GM21360 (cell line): ENCODE results near the gene TPM1.

ENCODE experiments used
- ATAC-seq: cut with Tn5 transposase; IDR thresholded peaks from one replicate; pipeline ENCODE4 v1.9.1; 2021; ENCODE audit warnings: mild to moderate bottlenecking, moderate library complexity; ENCODE audit not compliant: unreplicated experiment

The TPM1 gene

DNA sequence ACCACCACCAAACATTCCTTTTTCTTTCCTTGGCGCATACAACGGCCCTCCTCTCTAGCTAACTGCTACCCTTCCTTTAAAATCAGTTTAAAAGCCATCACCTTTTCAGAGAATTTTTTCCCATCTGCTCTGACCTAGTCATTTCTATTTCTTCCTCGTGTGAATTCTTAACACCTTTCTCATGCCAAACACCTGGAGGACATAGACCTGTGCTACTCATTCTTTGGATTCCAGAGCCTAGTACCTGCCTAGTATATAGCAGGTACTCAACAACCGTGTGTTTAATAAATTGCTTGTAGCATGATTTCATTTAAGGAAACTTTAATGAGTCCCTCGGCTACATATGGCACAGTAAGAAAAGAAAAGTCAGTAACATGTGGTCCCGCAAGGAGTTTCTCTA, 2.0 kb upstream of the TPM1 start:
- ATAC-seq: no peak

DNA sequence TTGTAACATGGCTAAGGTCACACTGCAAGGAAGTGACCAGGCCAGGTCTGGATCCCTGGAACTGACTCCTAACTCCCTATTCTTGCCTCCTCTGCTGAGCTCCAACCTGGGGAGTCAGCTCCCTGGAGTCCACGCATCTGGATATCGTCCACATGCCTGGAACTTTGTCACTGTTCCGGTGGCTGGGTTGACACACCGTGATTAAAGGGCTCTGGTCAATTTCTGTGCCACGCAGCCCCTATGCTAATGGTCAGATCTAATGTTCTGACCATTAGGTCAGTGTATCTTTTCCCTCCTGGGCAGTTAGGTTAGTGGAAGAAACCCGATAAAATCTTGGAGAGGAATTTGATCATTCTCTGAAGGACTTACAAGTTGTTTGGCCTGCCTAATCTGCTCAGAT, 1.6 kb upstream of the TPM1 start:
- no peak for ATAC-seq

DNA sequence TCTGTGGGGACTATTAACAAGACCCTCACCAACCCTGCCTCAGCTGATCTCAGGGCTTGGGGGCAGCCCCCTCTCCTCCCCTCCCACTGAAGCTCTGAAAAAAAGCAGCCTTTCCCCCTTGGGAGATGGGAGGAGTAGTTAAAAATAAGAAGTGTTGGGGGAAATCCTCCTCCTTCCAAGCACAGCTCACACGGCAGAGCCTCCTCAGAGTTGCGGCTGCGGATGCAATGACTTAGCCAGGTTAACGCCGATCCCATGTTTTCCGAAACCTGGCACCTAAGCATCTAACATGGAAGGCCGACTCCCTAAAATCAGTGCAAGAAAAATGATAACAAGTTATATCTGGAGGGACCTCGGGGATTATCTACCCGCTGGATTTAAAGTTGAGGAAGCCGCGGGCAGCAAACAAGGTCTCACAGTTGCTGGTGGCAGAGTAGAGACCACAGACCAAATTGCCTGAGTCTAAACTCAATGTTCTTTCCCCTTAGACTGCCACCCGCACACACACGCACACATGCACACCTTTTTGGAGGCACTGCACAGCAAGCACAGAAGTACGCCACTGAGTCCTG, 1.1 kb upstream of the TPM1 start:
- ATAC-seq: no peak

DNA sequence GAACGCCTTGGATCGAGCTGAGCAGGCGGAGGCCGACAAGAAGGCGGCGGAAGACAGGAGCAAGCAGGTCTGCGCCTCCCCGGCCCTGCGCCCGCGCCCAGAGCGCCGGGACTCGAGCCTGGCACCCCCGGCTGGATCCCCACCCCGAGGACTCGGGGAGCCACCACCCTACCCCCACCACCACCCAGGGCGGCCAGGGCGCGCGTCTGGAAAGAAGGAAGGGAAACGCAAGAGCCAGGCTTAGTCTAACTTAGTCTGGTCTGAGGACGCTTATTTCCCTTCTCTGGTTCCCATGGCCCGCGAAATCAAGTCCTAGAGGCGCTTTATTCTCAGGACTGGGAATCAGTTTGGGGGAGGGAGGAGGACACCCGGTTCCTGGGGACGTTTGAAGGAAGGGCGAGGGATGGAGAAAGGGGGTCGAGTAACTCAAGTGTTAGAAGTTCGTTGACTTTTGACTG, 359 bp downstream of the TPM1 start:
- no peak for ATAC-seq

DNA sequence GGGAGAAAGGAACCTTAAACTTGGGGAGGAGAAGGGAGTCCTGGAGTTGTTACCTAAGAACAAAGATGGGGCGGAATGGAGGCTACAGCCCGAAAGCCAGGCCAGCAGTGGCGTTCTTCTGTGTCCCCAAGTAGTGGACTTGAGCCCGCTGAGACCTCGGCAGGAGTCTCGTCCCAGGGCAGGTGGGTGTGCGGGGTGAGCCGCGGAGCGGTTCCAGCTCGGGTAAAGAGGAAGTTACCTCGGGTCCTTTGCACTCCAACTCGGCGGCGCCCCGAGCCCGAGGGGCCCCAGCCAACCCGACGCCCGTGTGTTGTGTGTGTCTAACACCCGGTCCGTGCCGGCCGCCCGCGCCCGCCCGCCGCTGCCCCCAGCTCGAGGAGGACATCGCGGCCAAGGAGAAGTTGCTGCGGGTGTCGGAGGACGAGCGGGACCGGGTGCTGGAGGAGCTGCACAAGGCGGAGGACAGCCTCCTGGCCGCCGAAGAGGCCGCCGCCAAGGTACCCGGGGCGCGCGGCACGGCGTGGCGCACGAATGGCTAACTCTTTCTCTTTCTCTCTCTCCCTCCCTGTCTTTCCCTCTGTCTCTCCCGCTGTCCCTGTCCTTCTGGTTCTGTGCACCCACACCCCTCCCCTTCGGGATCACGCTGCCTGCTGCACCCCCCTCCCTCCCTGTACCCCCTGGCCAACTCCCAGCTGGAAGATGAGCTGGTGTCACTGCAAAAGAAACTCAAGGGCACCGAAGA, 959 bp downstream of the TPM1 start:
- no peak for ATAC-seq

DNA sequence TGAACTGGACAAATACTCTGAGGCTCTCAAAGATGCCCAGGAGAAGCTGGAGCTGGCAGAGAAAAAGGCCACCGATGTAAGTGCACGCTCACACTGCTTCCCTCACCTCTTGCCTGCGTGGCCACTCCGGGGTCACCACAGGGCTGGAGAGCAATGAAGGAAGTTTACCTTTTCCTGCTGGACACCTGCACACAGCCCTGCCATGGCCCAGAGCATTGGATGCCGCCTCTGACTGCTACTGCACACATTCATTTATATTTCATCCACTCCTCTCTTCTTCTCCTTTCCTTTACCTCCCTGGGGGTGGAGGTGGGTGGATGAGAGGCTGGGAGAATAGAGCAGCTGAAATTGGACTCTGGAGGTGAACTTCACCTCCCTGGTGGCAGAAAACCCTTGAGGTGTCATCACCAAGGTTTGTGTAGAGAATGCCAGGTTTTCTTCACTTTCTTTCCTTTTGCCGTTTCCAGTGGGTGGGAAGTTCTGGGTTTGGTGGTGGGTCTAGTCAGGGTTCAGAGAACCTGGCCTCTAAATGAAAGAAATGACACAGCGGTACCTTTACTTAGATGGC, 1.6 kb downstream of the TPM1 start:
- ATAC-seq: no peak

DNA sequence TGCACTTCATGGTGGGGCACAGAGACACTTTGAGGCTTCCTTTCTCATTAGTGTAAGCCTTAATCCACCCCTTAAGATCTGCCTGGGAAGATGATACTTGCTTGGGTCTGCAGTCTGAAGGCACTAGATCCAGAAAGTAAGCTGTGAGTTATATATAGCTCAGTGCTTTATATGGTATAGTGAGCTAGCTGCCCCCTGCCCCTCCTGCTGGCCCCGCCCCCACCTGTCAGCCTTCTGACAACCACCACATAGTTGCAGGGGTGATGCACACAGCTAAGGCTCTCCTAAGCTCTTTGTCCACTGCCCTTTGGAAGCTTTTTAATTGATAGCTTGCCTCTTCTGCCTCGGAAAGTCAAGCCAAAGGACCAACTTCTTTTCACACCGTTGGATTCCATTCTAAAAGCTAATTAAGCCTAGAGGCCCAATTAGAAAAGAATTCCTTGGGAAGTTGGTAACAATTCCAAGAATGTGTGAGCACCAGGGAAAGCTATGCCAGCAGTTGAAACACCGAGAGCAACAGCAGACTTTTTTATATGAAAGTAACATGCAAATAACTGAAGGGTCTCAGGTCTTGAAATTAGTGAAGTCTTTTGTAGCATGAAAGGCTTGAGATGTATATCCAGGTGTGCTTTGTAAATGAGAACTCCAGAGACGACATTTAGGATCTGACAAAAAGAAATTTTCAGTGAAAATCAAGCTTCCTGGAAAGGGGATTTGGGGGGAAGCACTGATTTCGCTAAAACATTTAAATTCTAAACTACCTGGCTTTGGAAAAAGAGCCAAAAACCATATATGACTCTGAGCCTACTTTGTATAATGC, 2.3 kb downstream of the TPM1 start:
- no peak for ATAC-seq

DNA sequence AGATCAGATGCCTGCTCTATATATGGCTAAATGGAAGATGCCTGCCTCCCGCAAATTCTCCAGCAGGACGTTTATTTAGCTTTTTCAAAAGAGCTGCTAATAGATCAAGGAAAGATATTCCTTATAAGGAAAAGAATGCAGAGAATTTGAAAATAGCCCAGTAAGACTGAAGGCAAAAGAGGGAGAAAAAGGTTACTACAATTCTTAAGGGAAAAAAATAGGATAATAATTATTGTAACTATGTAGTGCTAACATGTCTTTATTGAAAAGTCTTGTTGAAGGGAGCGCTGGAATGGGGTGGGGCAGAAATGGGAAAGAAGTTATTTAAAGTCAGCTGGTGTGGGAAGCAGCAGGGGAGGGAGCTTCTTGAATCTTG, 2.9 kb downstream of the TPM1 start:
- no peak for ATAC-seq

DNA sequence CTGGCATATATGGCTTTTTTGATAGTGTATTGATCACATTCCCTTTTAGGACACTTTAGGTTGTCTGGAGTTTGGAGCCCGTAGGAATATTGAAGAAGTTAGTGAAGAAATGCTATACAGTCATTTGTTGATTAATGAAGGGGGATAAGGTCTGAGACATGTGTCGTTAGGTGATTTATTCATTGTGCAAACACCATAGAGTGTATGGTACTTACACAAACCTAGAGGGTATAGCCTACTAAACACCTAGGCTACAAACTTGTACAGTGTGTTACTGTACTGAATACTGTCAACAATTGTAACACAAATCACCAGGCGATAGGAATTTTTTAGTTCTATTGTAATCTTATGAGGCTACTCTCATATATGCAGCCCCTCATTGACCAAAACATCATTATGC, 3.3 kb downstream of the TPM1 start:
- no peak for ATAC-seq

DNA sequence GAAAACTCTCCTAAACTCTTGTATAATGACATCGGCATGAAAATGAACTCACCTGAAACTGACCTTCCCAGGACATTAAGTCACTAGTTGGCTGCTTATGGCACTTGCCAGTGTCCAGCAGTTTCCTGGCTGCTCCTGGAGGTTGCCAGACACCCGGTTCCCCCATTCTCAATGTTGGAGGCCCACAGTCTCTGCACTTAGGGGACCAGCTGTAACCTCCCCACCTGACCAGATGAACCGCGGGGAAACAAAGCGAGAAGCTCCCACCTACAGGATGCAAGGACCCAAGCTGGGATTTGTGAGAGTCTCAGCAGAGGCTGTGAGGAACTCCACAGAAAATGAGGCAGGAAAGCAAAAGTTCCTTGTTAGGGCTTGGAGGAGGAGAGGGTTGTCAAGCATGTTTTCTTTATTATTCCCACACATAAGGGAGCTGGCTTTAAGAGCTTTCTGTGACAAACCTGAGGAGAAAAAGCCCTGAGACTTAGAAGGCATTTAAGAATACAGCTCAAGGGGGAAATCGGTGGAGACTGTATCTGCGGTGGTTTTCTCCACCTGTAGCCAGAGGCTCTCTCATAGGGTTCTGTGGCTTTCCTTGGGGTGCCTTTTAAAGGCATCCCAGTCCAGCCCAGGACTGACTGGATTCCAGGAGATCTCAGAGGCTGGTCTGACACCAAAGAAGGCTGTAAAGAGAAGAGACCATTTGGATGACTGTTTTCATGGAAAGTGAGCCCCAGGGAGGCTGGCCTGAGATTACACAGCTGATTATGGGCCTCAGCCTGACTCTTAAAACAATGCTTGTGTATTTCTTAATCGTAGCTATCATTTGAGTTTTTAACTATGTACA, 4.6 kb downstream of the TPM1 start:
- ATAC-seq: no peak

DNA sequence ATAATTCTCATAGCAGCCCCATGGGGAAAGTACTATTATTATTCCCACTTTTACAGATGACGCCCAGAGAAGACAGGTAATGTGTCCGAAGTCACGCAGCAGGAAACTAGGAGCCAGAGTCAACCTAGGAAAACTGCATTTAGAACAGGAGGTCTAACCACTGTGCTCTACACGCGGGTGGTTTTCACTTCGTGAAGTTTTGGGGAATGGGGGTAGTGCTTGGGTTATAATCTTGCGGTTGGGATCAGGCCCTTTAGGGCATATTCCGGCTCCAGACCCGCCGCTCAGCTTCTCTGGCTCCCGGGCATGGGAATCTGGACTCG, 5.2 kb downstream of the TPM1 start:
- no peak for ATAC-seq

DNA sequence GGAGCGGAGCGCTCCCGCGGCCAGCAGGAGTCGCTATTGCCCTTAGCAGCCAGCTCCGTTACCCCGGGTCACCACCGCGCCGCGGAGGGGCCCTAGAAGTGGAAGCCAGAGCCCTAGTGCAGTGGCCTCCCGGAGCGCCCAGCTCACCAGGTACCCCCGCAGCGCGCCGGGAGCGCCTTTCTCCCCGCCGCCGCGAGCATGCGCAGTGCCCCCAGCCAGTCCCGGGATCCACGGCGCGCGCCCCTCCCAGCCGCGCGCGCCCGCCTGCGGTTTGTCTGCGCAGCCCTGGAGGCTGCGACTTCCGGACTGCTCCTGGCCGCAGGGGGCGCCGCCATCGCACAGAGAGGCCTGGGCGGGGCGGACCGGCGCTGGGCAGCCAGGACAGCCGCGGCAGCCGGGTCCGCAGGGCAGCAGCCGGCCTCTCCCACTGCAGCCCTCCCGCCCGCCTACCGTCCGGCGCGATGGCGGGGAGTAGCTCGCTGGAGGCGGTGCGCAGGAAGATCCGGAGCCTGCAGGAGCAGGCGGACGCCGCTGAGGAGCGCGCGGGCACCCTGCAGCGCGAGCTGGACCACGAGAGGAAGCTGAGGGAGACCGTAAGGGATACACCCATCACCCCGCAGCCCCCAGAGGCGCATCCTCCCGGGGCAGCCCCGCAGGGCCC, 5.7 kb downstream of the TPM1 start:
- peak; percentile 78 for ATAC-seq

DNA sequence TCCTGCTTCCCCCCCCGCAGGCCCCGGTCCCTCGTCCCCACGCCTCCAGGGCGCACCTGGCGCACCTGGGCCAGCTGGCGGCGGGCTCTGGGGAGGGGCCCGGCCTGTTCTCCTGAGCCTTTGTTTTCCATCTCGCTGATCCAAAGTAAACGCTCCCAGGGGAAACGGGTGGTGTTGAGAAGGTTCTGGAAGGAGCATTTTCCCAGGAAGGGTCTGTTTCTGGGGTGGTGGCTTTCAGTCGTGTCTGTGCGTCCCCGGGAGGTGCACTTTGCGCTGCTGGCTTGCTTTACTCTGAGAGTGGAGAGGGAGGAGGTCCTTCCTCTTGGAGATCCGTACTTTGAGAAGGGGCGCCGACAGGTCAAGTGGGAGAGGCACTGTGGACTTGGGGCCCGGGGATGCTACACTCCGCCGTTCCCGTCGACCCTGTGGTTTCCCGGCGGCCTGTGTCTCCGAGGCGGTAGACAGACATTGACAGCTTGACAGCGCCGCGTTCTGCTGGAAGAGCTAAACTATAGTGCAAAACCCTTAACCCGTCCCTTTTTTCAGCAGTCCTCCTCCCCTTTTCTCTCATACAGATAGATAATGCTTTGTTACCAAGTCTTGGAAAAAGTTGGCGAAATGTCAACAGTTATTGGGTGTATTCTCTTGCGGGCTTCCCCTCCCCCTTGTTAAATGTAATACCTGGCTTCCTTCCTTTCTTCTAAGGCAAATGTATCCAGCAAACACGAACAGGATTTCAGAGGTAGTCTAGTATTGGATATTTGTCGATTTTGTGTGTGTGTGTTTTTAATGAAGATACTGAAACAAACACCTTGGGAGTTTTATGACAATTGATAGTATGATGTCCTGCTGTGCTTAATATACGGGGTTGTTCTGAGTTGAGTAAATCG, 6.5 kb downstream of the TPM1 start:
- ATAC-seq: peak; percentile 31

DNA sequence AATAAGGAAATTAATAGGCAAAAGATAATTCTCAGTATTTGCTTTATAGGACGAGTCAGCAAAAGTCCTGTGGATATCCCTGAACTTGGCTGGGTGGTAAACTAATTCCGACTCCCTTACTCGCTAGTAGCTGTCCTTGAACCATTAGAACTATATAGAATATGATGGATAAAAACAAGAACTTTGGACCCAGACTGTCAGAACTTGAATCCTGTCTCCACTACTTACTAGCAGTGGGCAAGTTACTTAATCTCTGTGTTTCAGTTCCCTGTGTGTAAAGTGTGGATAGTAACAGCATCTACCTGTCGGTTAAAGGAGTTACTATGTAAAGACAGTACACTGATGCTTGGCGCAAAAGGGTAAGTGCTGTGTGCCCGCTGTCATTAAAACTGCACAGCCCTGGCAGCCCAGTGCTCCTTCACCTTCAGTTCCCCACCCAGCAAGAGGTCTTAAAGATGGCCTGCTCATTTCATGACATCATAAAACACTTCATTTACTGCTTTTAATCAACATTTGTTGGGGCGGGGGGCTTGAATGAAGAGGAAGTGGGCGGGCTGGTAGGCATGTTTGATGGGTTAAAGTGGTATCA, 7.3 kb downstream of the TPM1 start:
- no peak for ATAC-seq

DNA sequence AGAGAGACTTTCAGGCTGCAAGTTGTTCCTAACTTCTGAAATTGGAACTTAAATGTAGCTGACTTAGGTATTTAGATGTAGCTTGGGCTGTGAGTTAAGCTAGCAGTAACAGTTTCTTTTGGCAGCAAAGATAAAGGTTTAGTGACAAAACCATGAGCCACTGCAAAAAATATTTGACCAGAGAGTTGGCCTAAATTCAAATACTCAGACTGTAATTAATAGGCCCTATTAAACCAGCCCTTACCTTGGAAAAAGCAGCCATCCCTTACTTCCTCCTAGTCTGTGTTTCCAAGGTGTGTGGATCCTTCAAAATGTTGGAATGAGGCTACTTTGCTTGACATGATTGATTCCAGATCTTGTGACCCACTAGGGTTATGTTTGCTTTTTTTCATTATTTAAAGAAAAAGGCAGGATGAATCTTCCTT, 8.2 kb downstream of the TPM1 start:
- no peak for ATAC-seq

DNA sequence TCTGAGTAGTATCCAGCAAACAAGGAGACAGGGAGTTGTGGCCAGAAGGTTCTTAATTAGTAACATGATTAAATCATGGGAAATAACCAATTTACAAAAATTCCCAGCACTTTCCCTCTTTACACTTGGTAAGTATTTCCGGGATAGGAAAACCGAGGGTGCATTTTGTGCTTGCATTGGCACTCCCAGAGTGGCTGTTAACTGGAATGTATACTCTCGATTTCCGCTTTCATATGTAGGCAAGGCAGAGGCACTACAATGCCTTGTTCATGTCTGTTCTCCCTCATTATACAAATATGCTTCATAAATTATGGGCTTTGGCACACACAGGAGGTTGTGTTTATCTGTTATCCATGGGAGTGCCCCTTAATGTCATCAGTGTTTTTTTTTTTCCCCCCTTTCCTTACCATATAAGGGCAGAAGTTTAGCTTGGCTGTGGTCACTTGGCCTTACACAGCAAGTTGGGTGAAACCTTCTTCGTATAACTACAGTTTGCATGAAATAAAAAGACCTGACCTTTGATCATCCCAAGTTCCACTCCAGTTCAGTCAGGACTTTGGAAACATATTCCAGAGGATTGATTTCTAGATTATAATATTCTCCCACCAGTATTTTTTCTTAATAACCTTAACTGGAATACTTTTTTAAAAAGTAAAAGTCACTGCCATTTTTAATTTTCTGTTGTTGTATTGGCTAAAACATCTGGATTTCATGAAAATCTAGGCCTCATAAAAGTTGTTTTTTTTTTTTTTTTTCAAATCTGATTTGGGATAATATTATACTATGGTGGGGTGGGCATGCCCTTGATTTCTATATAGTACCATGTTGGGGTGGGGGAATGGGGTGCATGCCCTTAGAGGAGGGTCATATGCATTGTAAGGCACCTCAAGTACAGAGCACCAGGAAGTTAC, 8.9 kb downstream of the TPM1 start:
- no peak for ATAC-seq

DNA sequence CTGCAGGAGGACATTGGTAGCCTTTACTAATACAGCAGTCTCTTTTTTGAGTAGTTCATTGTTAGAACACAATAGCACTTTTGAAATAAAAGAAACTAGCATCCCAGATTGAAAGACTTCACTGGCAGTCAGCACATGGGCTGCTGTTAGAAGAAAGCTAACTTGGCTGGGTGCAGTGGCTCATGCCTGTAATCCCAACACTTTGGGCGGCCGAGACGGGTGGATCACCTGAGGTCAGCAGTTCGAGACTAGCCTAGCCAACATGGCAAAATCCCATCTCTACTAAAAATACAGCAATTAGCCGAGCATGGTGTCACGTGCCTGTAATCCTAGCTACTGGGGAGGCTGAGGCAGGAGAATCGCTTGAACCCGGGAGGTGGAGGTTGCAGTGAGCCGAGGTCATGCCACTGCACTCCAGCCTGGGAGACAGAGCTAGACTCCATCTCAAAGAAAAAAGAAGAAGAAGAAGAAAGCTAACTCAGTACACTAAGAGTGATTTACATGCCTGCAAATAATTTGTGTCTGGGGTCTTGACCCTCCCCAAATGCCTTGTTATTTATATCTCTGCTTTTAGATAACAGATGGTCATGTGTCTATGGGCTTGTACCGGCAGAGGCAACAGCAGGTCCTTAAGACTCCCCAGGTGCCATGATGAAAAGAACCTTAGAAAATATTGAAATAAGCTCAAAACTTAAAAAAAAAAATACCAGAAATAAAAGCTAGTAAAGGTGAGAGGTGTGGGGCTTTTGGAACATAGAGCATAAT, 9.7 kb downstream of the TPM1 start:
- no peak for ATAC-seq
